ENCODE data around the gene ESR2.

Gene ESR2

GRCh38 chr14:64265222-64265621 is 28.9 kb downstream of the ESR2 start:
- no peak for DNase-seq

DNA sequence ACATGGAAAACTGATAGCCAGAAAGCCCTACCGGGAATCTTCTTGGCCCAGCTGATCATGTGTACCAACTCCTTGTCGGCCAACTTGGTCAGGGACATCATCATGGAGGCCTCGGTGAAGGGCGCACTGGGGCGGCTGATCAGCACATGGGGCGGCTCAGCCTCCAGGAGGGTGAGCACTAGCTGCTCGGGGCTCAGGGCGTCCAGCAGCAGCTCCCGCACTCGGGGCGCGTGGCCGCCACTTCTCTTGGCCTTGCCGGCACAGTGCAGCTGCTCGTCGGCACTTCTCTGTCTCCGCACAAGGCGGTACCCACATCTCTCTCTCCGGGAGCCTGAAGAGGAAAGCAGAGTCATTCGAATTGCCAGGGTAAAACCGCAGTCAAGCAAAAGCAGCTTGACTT is 33.8 kb downstream of the ESR2 start:
- no peak for DNase-seq

DNA sequence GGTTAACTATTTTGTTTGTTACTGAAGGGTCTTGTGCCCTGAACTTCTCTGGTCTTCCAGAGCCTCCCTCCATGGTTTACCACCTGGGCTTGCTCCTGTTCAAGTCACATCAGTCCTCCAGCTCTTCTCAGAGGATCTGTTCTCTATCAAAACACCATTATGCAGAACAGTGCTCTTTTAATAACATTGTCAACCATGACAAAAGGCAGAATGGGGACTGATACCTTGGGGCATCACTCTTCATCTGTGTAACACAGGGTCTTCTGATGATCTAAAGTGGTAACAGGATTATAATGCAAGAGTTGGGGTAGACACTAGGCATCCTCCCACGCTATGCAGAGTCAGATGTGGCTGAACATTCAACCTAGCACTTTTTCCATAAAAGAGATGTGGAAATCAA is 38.4 kb downstream of the ESR2 start:
- DNase-seq = no peak

DNA sequence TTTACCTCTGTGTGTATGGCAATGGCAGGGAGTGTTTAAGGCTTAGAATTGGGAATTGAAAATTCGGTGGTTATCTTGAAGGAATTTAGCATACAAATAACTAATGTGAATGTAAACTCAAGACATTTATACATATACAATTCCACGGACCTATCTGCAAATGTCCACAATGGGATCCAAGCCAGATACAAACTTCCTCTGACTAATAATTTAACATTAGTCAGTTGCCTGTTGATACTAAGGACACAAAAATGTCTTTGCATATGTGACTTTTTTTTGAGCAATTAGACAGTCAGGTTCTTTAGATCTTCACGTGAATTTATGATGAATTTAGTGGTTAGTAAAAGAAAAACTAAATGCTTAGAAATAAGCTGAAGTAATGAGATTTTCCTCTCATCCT is 40.5 kb downstream of the ESR2 start:
- DNase-seq = no peak

DNA sequence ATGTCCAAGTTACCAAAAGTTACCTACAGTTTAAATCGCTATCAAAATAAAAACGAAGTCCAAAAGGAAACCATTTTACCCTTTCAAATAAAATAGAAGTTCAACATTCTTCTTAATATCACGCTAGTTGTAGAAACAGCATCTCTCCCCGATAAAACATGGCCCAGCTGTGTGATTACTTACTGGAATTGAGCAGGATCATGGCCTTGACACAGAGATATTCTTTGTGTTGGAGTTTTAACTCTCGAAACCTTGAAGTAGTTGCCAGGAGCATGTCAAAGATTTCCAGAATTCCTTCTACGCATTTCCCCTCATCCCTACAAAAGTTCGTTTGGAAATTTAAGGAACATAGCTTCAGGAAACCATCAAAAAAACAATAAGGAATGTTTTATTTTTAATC is 44.8 kb downstream of the ESR2 start:
- no peak for DNase-seq

GRCh38 chr14:64248689-64249088 is 45.5 kb downstream of the ESR2 start:
- no peak for DNase-seq

DNA sequence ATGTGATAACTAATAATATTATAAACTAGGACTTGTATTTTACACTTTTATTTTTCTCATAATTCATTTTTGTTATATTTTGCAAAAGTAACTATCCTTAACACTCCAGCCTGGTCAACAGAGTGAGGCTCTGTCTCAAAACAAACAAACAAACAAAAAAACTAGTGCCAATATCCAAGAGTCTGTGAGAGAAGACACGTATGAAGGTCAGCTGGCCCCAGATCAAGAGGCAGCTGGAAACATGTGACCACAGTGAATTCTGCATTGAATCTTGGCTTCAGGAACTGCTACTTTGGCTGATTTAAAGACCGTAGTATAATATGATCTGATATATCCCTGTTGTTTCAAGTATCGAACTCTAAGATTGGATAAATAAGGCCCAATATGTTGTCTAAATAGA is 47.0 kb downstream of the ESR2 start:
- no peak for DNase-seq

- DNase-seq = no peak
Measured at GRCh38 chr14:64246688-64247087, 47.5 kb downstream of the ESR2 start.

- no peak for DNase-seq
Measured at GRCh38 chr14:64245491-64245890, 48.7 kb downstream of the ESR2 start.

DNA sequence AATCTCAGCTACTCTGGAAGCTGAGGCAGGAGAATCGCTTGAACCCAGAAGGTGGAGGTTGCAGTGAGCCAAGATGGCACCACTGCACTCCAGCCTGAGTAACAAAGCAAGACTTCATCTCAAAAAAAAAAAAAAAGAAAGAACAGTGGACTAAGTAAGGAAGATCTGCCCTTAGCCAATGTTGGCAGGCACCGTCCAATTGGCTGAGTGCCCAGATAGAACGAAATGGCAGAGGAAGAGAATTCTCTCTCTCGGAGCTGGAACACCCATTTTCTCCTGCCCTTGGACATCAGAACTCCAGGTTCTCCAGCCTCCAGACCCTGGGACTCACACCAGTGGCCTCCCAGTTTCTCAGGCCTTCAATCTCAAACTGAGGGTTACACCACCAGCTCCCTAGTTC is 49.9 kb downstream of the ESR2 start:
- no peak for DNase-seq

GRCh38 chr14:64238631-64239030 is 55.5 kb downstream of the ESR2 start:
- DNase-seq = no peak

DNA sequence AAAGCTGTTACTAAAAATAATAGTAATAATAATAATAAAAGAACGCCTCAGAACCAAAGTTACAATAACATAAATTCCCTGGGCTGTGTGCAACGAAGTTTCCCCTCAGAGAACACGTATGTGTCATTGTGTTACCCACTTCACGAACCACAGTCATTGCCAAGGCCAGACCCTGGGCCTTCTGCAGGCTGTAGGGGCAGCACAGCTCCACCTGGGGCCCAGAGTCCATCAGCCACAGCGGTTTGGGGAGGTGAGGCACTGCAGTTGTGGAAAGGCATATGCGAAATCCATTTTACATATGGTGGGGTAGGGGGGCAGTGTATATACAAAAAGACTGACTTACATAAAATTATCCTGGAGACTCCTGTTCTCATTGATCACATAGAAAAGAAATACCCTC is 56.1 kb downstream of the ESR2 start:
- no peak for DNase-seq

- no peak for DNase-seq
Measured at GRCh38 chr14:64235652-64236640, 58.2 kb downstream of the ESR2 start.

DNA sequence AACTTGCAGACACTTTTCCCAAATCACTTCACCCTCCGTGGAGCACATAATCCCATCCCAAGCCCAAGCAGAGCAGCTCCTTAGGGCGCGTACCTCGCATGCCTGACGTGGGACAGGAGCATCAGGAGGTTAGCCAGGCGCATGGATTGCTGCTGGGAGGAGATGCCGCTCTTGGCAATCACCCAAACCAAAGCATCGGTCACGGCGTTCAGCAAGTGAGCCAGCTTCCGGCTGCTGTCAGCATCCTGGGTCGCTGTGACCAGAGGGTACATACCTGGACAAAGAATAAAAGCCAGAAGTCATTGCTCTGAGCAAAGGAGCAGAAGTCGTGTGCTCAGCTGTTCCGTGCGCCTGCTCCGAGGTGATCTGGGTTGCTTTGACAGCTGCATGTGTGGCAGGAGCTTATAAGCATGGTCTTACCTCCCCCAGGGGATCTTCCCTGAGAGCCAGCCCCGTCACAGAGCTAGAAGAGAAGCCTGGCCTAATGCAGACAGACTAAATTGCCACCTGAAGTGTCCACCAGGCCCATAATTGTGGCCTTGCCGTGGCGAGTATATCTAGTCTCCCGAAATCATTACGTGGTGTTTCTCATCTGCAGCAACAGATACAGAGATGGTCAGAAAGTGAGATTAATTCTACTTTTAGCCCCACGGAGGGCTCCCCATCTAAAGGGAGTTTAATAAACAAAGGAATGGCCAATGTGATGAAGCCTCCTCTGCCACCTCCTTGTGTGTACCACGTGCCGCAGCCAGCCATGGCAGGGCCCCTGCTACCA is 59.1 kb downstream of the ESR2 start:
- DNase-seq = peak in 1 of 6 experiments; percentile 3

DNA sequence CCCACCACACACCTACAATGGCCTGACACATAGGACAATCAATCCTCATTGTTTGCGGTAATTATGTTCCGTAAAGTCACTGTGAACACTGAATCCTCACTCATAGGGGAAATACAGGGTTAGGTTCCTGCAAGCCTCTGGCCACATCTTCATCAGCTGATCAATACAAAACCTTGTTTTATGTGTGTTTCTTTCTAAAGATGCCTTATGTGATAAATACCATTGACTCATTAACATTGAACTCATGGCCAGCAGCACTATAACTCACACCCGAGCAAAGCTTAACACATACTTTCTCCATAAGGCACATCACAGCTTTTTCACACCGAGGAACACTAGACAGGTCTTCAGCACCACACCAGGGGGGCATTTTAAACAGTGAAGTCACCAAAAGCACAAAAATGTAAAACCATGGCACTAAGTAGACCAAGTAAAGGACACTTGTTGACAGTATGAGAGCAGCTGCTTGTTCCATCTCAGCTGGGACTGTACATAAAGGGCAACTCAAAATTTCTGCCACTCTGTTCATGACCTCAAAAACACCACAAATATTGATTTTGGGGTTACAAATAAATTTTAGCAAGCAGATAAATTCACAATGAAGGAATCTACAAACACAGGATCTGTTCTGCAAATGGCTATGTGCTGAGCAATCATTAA is 60.5 kb downstream of the ESR2 start:
- DNase-seq = no peak

GRCh38 chr14:64232944-64233343 is 61.2 kb downstream of the ESR2 start:
- DNase-seq = no peak

DNA sequence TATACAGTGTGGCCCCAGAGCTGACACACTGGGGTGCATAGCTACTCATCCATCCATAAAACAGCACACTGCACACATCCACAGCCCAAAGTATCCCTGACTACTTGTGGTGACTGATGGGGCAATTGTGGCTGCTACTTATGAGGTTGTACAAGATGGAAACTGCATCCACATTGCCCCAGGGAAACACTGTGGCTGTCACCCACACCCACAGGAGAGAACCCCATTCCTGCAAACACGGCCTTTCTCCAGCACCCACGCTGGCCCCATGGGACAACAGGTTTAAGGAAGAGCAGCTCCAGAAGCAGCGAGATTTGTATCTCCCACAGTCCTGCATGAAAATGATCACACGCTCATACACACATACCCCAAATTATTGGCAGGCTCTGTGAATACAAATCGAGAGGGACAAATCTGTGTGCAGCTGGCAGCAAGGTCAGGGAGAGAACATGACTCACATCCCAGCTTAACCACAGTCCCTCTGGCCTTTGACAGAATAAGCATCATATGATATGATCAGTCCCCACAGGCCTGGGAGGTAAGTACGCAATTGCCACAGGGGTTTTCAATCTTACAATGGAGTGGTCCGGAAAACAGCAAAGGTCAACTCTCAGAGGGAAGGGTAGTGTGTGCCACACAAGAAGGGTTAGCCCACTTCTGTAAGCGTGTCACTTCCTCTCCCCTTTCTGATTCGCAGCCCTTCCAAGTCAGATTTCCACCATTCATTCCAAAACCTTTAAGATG is 61.9 kb downstream of the ESR2 start:
- DNase-seq = no peak

DNA sequence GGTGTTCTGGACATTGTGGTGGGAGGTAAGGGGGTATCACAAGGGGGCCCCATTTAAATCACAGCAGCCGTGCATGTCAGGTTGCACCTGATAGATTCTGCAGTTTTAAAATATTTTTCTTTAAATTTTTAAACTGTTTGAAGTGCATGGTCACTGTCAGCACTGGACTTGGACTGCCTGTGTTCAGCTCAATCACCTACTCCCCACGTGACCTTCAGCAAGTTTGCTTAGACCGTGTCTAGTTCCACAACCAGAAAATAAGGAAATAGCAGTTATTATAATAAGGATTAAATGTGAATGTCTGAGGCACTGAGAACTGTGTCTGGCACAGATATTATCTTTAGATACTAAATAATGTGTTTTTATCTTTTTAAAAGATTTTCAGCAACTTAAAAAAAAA is 64.7 kb downstream of the ESR2 start:
- DNase-seq = no peak

GRCh38 chr14:64227856-64228255 is 66.3 kb downstream of the ESR2 start:
- DNase-seq = no peak

- DNase-seq = no peak
Measured at GRCh38 chr14:64225151-64225757, 68.9 kb downstream of the ESR2 start.

- no peak for DNase-seq
Measured at GRCh38 chr14:64221391-64222003, 72.7 kb downstream of the ESR2 start.

DNA sequence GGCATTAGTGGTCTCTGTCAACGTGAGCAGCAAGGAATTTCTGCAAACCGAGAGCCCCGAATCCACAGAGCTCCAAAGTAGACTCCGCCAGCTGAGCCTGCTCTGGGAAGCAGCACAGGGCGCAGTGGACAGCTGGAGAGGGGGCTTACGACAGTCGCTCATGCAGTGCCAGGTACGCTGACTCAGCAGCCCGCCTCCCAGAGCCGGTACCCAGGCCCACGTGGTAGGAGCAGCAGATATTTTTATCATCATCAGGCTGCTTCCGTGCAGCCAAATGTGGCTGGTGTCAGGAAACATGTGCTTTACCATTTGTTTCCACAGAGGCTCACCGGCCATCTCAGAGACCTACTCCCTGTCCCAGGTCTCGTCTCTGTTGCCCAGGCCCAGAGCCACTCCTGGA is 73.7 kb downstream of the ESR2 start:
- no peak for DNase-seq

All from stimulated activated naive CD4-positive, alpha-beta T cell (primary cell).